Adipose tissue (tissue), 3 donors: ENCODE results near the gene GPS1. TPM values are rescaled to one million over a fixed set of nuclear protein-coding genes. Genes with fewer than 3 reads are reported as not detected.

ENCODE experiments used
- H3K27ac ChIP-seq: one replicate; pipeline ENCODE4 v1.5.1; 2013; ENCODE audit warnings: low read depth, low read length
- WGBS, 3 donors: extraction: QIAGEN DNeasy Blood & Tissue Kit; methylation state at CpG; one replicate each; pipeline ENCODE4 v1.1.7; 2013; 5-methylcytosine and 5-hydroxymethylcytosine counted together
- polyA plus RNA-seq, 3 donors: library from polyadenylated mRNA; stranded (reverse); fragments of 200-250 nt; gene quantifications; one replicate each; pipeline ENCODE4 v1.2.3, GENCODE V29; 2013
- donor health status: healthy with polysubstance abuse.
- donor health status: Bipolar disorder and iron deficiency.
- donor health status: healthy.

GPS1 gene
- polyA plus RNA-seq, 3 donors, result 58.9 to 89.2 (median 77.5) TPM

DNA sequence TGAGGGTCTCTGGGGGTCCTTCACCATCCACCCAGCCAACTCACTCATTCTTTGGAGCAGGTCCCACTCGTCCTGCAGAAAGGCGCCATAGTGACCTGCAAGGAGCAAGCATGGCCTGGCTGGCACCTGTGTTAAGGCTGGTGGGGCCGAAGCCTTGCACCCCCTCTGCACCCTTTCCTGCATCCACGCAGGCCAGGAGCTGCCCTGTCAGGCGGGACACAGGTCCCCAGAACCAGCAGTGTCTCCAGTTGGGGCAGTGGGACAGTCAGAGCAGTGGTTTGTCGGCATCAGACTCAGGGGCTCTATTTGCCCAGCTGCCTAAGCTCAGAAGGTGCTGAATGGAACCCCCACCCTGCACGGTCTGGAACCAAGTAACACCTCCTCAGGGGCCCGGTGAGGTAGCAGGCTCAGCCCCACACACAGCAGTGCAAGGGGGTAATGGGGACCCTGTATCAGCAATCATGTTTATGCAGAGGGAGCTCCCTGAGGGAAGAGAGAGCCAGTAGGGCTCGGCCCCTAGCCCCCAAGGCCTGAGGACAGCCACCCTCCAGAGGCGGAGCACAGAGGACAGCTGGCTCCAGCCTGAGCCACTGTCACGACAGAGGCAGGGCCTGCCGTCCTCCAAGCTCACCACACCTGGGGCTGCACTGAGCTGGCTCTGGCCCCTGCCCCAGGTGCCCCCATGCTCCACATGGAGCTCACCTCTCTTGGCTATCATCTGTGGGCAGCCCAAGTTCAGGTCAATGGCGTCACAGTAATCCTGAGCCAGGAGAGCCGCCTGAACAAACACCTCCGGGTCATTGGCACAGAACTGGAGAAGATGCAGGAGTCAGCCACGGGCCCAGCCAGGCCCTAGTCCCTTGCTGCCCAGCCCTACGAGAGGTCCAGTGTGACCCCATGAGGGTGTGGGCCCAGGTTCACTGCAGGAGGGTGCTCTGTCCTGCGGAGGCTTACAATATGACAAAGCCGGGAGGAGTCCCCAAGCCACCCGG, 12.0 kb downstream of the GPS1 start:
- WGBS, 3 donors, result 69 to 83% (median 79%) methylated on average over 19 to 20 of the region's 20 CpGs
- H3K27ac ChIP-seq, result no peak overlapping the region

DNA sequence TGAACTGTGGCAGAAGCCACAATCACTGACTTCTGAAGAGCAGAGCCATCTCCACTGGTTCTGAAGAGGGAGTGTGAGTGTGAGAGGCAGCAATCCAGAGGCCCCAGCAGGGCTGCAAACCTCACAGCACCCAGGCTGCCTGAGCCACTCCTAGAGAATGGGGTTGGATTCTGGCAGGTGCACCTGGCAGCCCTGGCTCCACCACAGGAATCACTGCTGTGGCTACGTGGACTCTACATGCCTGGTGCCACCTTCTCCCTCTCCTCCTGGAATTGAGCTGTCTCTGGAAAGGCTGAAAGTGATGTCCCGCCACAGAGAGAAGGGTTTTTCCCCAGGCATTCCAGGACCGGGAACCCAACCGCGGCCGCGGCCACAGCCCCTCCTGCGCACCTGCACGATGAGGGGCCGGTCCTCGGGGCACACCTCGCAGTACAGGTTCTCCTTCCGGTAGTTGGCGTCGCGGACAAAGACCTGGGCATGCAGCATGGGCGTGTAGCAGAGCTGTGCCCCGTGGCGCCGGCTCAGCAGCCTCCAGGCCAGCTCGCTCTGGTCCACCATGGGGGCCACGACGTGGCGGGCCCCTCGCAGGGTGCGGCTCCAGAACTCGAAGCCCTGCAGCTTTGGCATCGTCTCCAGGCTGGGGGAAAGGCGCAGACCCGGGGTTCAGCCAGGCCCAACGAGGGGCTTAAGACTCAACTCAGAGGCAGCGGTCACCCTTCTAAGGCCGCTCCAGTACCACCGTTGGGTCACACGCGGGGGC, 12.9 kb downstream of the GPS1 start:
- H3K27ac ChIP-seq, result no peak overlapping the region
- WGBS, 3 donors, result 15 to 45% (median 37%) methylated on average over 36 of the region's 36 CpGs

DNA sequence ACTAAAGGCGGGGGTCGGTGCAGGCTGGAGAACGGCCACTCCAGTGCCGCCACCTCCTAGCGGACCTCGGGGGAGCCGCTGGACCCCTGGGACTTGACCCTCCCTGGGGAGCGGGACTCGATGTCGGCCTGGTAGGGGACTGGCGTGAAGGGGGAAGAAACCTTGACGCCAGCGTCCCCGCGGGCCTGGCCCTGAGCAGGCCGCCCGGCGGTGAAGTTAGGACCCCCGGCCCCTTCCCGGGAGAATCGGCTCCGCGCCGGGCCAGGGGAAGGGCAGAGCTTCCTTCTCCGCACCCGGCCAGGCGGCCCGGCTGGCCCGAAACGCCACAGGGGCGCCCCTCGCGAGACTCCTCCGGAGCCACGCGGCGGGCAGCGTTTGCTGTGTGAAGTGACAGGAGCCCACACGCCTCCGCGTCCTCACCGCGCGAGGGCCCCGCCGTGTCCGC, 13.5 kb downstream of the GPS1 start:
- WGBS, 3 donors, result 0 to 1% (median 1%) methylated on average over 45 to 47 of the region's 47 CpGs
- H3K27ac ChIP-seq, result no peak overlapping the region

DNA sequence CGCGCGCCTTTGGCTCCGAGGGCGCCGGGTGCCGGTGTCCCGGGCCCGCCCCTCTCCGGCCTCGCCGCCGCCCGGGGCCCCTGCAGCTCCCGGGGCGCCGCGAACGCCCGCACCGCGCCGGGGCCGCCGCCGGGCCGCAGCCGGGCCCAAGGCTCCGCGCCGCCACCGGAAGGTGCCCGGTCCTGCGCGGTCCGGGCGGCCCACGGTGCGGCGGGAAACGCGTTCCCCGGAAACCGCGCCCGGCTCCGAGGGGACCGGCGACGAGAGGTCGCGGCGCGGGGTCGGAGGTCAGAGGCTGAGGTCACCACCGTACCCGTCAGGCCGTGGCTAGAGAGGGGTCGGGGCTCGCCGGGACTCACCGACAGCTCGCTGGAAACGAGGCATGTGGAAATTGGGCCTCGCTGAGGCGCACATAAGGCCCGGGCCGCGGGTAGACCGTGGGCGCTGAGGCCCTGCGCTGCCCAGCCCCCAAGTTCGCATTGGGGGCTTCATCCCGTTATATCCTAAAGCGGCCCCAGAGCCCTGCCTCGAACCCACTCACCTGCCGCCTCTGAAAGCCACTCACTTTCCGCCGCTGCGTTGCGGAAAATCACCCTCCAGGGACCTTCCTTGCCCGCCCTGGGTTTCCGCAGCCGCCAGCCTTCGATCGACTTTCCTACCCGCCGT, 14.1 kb downstream of the GPS1 start, which contains the start of gene DUS1L:
Gene DUS1L, minus strand, starts transcription at position 167 of the 666 bp plus-strand sequence. CDS start 745 bp downstream, outside the sequence.
- 9 to 15% (median 9%) methylated on average over 63 to 88 of the region's 88 CpGs for WGBS, 3 donors
- peak within 1 kb of the TSS; percentile 43 for H3K27ac ChIP-seq

DNA sequence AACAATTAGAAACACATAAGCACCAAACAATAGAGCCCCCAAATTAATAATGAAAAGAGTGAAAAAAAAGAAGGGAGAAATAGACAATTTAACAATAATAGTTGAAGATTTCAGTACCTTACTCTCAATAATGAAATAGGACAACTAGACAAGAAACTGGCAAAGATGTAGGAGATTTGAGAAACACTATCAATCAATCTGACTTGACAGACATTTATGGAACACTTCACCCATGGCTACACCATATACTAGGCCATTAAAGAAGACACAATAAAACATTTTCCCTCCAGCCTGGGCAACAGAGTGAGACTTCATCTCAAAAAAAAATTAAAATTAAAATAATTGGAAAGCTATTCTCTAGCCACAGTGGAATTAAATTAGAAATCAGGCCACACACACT, 18.9 kb downstream of the GPS1 start:
- H3K27ac ChIP-seq, result no peak overlapping the region

DNA sequence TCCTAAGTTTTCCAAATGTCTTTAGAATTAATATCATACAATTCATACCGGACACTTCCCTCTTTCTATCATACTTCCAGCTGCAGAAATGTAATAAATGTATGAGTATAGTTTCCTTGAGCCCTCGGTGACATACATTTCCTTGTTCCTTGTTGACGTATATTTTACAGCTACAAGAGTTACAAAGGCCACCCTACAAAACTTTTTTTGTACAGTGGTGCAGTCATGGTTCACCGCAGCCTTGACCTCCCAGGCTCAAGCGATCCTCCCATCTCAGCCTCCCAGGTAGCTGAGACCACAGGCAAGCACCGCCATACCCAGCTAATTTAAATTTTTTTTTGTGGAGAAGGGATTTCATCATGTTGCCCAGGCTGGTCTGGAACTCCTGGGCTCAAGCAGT, 21.1 kb downstream of the GPS1 start:
- 84 to 87% (median 85%) methylated on average over 6 of the region's 6 CpGs for WGBS, 3 donors
- H3K27ac ChIP-seq, result no peak overlapping the region

DNA sequence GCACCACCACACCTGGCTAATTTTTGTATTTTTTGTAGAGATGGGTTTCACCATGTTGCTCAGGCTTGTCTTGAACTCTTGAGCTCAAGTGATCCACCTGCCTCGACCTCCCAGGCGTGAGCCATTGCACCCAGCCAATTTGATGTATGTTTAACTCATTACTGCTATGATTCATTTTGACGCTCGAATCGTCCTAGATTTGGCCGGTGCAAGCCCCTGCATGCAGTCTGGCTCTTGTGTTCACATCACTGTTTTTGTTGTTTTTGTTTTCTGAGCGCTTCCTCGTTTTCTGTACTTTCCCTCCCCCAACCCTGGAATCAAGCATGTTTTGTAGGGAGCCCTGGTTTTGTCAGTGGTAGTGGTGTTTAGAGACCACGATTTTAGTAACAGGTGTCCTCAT, 21.7 kb downstream of the GPS1 start:
- 79 to 84% (median 84%) methylated on average over 9 of the region's 9 CpGs for WGBS, 3 donors
- no peak overlapping the region for H3K27ac ChIP-seq

DNA sequence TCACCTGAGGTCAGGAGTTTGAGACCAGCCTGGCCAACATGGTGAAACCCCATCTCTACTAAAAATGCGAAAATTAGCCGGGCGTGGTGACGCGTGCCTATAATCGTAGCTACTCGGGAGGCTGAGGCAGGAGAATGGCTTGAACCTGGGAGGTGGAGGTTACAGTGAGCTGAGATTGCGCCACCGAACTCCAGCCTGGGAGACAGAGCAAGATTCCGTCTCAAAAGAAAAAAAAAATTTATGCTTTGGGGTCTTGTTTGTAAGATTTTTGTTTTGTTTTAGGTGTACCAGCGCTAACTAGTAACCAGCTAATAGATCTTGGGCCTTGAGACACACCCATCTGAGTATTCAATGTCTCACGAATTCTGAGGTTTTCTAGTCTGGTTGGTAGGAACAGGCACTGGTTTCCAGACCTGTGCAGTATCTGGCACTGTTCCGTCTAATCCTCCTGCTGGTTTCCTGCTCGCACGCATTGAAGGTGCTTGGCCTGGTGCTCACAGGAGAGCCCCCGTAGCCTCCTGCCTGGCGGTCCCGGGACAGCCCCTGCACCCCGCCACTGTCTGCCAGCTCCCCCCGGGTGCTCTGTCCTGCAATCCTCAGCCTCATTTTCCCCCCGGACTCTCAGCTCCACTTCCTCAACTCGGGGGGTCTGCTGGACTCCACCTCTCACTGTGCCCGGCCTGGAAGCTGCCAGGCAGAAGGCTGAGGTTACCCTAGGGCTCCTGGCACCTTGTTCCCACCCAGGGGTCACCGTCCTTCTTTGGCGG, 24.5 kb downstream of the GPS1 start:
- no peak overlapping the region for H3K27ac ChIP-seq
- 78 to 84% (median 82%) methylated on average over 25 of the region's 25 CpGs for WGBS, 3 donors

DNA sequence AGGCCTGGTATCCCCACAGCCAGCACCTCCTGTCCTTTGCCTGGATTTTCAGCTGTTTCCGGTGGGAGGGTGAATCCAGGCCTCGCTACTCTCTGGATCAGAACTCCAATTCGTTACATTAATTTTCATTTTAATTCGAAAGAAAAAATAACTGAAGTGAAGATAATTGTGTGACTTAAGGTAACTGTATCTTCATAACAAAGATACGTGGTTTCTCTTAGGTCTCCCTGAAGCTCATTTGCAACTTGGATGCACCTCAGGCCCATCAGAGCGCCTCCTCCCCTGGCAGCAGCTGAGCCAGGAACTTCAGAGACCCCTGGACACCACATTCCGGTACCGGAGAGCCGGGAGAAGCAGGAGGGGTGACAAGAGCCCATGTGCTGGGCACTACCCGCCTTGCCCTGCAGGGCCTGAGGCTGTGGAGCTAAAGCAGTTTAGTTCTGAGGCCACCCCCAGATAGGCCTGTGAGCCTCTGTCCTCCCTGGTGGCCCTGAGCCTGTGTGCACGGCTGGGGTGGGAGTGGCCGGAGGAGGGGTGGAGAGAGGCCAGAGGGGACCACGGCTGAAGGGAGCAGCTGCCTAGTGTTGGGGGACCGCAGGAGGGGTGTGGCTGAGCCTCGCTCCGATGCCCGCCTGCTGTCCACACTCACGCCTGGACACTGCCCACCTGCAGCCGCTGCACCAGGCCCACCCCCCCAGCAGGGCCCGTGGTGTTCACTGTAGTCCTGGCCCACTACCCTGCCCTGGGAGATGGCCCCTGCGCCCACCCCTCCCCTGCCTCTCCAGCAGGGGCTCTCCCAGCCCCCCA, 25.3 kb downstream of the GPS1 start:
- 63 to 79% (median 72%) methylated on average over 14 to 21 of the region's 21 CpGs for WGBS, 3 donors
- no peak overlapping the region for H3K27ac ChIP-seq

DNA sequence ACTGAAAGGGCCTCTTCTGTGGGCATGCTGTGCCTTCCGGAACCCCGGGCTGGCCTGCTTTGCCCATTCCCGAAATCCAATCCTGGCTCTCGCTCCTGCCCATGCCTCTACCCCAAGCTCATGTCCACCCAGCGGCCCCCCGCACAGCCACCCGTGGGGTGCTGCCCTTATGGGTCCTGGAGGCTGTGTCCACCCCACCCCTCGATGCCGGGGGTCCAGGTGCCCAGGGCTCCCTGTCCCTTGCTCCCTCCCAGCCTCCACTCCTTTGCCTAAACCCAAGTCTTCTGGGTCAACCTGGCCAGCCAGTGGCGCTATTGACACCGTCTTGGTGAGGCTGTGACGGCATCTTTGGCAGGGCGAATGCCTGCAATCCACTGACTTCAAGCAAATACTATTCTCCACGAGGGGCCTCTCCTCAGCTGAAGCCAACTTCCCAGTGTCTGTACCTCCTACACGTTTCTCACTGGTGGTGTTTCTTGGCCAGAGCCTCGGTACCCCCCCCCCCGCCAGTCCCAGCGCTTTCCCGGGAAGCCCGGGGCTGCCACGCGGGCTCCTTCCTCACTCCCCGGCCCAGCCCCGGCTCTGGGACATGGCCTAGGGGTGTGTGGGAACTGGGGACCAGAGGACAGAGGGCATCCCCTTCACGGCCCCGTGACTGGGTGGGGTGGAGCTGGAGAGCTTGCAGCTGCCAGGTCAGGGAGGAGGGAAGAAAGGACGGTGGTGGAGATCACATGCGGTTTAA, 26.1 kb downstream of the GPS1 start:
- 54 to 69% (median 62%) methylated on average over 28 of the region's 28 CpGs for WGBS, 3 donors
- H3K27ac ChIP-seq, result no peak overlapping the region

DNA sequence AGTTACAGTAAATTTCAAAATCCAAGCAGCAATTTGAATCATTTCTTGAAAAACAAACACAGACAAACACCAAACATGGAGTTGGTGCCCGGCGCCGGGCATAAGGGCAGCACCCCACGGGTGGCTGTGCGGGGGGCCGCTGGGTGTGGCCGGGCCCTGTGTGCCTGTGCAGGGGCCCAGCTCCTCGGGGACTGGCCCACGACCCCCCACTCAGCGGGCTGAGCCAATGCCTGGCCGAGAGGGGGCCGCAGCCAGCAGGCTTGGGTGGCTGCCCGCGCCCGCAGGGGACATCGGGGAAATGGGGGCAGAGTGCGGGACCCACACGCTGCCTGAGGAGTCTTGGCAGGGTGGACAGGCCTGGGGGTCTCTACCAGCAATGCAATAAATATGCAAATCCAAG, 26.7 kb downstream of the GPS1 start:
- WGBS, 3 donors, result 81 to 95% (median 87%) methylated on average over 18 of the region's 18 CpGs
- no peak overlapping the region for H3K27ac ChIP-seq

DNA sequence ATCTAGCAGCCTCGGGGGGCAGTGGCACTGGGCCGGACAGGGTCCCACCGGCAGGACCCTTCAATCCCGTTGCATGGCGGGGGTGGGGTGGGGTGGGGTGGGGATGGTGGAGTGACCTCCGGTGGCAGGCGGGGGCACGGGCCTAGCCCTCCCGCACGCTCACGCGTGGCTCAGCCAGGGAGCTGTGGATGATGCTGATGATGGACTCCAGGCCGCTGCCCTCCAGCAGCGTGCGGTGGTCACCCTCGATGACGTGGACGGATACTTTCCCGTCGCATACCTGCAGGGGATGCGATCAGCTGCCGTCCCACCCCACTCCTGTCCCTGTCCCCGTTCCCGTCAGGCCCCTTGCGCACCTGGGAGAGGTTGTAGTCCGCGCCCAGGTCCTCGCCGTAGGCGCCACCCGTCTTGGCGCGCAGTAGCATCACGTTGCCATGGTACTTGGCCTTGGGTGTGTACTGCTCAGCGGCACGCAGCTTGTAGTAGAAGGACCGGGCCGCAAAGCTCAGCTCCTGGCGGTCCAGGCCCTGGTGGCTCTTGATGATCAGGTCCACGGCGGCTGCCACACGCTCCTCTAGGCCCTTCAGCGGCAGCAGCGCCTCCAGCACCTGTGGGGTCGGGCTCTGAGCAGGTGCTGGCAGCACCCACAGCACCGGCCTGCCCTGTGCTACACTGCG, 27.4 kb downstream of the GPS1 start:
- 92 to 93% (median 92%) methylated on average over 36 to 47 of the region's 47 CpGs for WGBS, 3 donors
- no peak overlapping the region for H3K27ac ChIP-seq

DNA sequence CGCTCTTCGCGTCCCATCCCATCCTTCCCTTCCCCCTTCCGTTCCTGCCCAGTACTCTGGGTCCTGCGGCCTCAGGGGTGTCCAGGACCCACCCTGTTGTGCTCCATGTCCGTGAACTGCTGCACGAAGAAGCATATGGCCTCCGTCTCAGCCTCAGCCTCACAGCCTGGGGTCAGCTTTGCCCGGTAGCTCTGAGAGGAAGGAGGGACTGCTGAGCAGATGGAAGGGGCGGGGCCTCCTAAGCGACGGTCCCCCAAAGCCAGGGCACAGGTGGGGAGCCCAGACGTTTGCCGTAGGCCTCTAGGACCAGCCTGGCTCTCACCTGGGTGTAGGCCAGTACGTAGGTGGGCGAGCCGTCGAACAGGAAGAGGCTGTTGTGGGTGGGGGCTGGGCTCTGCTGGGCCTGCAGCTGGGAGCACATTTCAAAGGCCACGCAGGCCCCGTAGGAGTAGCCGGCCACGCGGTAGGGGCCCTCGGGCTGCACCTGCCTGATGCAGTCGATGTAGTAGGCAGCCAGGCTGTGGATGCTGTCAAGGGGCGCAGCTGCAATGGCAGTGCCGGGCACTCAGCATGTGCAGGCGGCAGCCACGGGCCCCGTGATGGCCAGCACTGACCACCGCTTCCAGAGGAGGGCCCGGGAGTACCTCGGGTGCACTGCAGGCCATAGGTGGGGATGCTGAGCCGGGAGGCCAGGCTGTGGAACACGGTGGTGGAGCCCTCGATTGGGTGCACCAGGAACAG, 28.5 kb downstream of the GPS1 start:
- H3K27ac ChIP-seq, result no peak overlapping the region
- WGBS, 3 donors, result 90 to 92% (median 91%) methylated on average over 36 of the region's 36 CpGs

DNA sequence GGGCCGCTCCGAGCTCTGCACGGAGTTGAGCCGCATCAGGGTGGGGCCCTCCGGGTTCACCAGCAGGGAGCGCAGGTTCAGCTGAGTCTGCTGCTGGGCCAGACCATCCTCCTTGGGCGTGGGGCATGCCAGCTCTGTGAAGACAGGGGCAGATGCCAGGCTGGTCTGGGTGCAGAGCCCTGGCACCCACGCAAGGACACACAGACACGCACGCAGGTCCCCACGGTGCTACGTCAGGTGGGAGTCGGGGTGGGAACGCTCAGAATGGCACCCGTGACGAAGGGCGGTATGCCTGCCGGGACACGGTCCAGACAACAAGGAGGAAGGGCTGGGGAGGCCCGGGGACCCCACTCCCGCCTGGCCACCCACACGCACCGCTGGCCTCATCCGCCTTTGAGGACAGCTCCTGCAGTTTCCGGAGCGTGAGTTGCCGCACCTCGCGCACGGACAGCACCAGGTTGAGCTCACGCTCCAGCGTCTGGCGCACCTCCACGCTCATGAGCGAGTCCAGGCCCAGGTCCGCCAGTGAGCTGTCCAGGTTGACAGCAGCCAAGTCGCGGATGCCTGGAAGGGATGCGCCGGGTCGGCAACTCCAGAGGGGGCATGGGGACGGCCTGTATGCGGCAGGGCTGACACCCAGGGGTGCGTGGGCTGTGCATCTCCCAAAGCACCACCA, 29.2 kb downstream of the GPS1 start:
- H3K27ac ChIP-seq, result no peak overlapping the region
- WGBS, 3 donors, result 94 to 96% (median 94%) methylated on average over 40 to 44 of the region's 44 CpGs

DNA sequence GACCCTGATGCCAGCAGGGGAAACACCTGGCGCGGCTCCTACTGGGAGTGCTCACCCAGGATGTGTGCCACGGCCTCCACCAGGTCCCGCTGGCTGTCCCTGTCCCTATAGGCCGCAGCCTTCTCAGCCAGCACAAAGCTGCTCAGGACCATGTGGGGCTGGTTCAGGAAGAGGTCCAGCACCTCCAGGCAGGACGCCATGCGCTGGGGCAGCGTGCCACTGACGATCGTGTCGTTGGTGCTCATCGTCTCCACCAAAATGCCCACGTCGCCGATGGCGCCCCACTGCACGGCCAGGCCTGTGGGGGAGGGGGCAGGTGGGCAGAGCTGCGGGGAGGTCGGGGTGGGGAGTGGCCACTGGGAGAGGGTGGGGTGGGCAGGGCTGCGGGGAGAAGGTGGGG, 29.8 kb downstream of the GPS1 start:
- 87 to 93% (median 88%) methylated on average over 17 to 20 of the region's 20 CpGs for WGBS, 3 donors
- no peak overlapping the region for H3K27ac ChIP-seq
